ENCODE results near the gene DUOXA2. TPM values are rescaled to one million over a fixed set of nuclear protein-coding genes. Genes with fewer than 3 reads are reported as not detected.

The DUOXA2 gene
- total and polyA plus RNA-seq, 2 of the 4 experiments (the other 2 are of a cell fraction): not detected

- no peak for TF ChIP-seq POLR2A (IDR thresholded peaks at IDR 0.05; ENCODE audit: low read depth, low read length)
- TF ChIP-seq CHD1 (IDR thresholded peaks at IDR 0.05; ENCODE audit: low read depth, low read length): no peak
Observed at GRCh38 chr15:45088801-45089711, 25.1 kb upstream of the DUOXA2 start (continued).

GRCh38 chr15:45089712-45090373 lies 24.3 kb upstream of the DUOXA2 start:
- Histone ChIP-seq H2AK5ac (ENCODE audit: low read depth, low read length) (no peak overlapping the region), H3K14ac (replicated peaks; ENCODE audit: low read depth, low read length) (no peak overlapping the region), H3K27ac (ENCODE audit: insufficient read depth, low read length) (no peak overlapping the region), H3K4me1 (ENCODE audit: control insufficient read depth, insufficient read depth, low read length) (peaks cover 10% of the 10 kb centered on the region; the same call in 1 of the 2 replicates), H3K9ac (ENCODE audit: low read depth, low read length) (no peak overlapping the region), H2AFZ (replicated peaks; ENCODE audit: low read length, poor library complexity) (no peak overlapping the region), H3K9me1 (ENCODE audit: insufficient read depth, low read length) (peaks cover 9% of the 10 kb centered on the region), H3K27me3 (ENCODE audit: control insufficient read depth, insufficient read depth, low read length) (peaks cover 34% of the 10 kb centered on the region), H3K4me3 (ENCODE audit: insufficient read depth, low read depth, low read length) (no peak overlapping the region), H3K9me3 (ENCODE audit: control insufficient read depth, insufficient read depth, low read length) (no peaks in the 10 kb centered on the region), H3K23ac (ENCODE audit: low read depth, low read length) (no peak overlapping the region), H2BK20ac (ENCODE audit: low read depth, low read length) (no peak overlapping the region), H2AK9ac (replicated peaks; ENCODE audit: low read depth, low read length, poor library complexity) (no peak overlapping the region), H4K91ac (ENCODE audit: insufficient read depth, low read depth, low read length) (no peak overlapping the region), H2BK120ac (ENCODE audit: low read depth, low read length) (no peak overlapping the region), H4K20me1 (ENCODE audit: insufficient read depth, low read length) (no peaks in the 10 kb centered on the region), H3K4me2 (ENCODE audit: low read depth, low read length) (no peak overlapping the region), H2BK5ac (ENCODE audit: low read depth, low read length, poor library complexity, severe bottlenecking) (no peak overlapping the region), H3K18ac (ENCODE audit: low read depth, low read length) (no peak overlapping the region), H4K8ac (ENCODE audit: low read depth in 2 of 2, low read length in 2 of 2) (no peak overlapping the region), H3K36me3 (ENCODE audit: control insufficient read depth, insufficient read depth, low read length) (no peaks in the 10 kb centered on the region), H2BK15ac (ENCODE audit: low read depth, low read length) (no peak overlapping the region), H3K56ac (ENCODE audit: extremely low read depth, insufficient read depth, low read length) (no peak overlapping the region), H4K5ac (ENCODE audit: low read depth, low read length) (no peak overlapping the region), H3K4ac (ENCODE audit: low read depth, low read length) (no peak overlapping the region), H3K79me1 (ENCODE audit: low read depth in 1 of 2, low read length in 2 of 2) (no peaks in the 10 kb centered on the region)
- no peak for DNase-seq
- ChIA-PET POLR2A (ENCODE audit: unreplicated experiment) (no interaction called here), CTCF (interaction anchor here (0.6 to 3.0 kb wide), 2 partner anchors 28 to 384 kb away, joined by 5 to 14 read pairs; no protein-coding TSS in a partner anchor)
- WGBS, 2 experiments (ENCODE audit: extremely low coverage in 2 of 2, insufficient read length in 1 of 2): 40% methylated on average over 1 of the region's 3 CpGs; no CpG with 5 or more reads in 1 of the 2 experiments
- intact Hi-C loops (cut with micrococcal nuclease) (loop anchor here (5.0 kb wide), 1 partner anchor 68 kb away; the partner anchor contains the start of gene SORD), dilution Hi-C loops (cut with HindIII; ENCODE audit: low sequenced_read_pairs, unreplicated experiment) (no loop called here), in situ Hi-C loops (cut with MboI; ENCODE audit: low sequenced_read_pairs) (no loop called here)
- ATAC-seq (ENCODE audit: low read depth): no peak
- no TSS peak for BruUV-seq (replicated peaks)
- no peak for TF ChIP-seq CEBPB (IDR thresholded peaks at IDR 0.05; ENCODE audit: low read depth, low read length)
- TF ChIP-seq NFE2L2 (IDR thresholded peaks at IDR 0.05; ENCODE audit: low read depth, low read length): no peak
- TF ChIP-seq CHD1 (IDR thresholded peaks at IDR 0.05; ENCODE audit: low read depth, low read length): no peak
